CD4-positive, alpha-beta T cell treated with Interferon alpha-2 for 1 hour (primary cell): ENCODE results near the gene GNG7.
"Not testable (repeated sequence)": the region's sequence is repeated elsewhere in the genome, so short reads cannot be mapped to it uniquely, and the experiment has no call there.

ENCODE experiments used
- DNase-seq, 2 donors: peaks; one replicate each; pipeline ENCODE4 v3.0.0-alpha.2; 2020 to 2022

Gene GNG7

GRCh38 chr19:2726160-2726855, 23.8 kb upstream of the GNG7 start:
- no peak for DNase-seq

- no peak for DNase-seq
These were observed 21.7 kb upstream of the GNG7 start for GRCh38 chr19:2724148-2724557.

GRCh38 chr19:2723747-2724146, 21.3 kb upstream of the GNG7 start:
- no peak for DNase-seq

GRCh38 chr19:2723345-2723715, 20.8 kb upstream of the GNG7 start:
- DNase-seq, result no peak

GRCh38 chr19:2722541-2723344, 20.2 kb upstream of the GNG7 start:
- DNase-seq, result no peak

GRCh38 chr19:2721570-2722540, 19.4 kb upstream of the GNG7 start:
- no peak for DNase-seq

GRCh38 chr19:2720777-2721569, 18.5 kb upstream of the GNG7 start, which contains the start of gene DIRAS1:
Gene DIRAS1, minus strand, starts transcription at chr19:2721372. Its CDS starts 3,566 bp downstream, at chr19:2717806.
- DNase-seq, result no peak

GRCh38 chr19:2719920-2720776, 17.7 kb upstream of the GNG7 start:
- no peak for DNase-seq

- DNase-seq, result no peak
These were observed 16.8 kb upstream of the GNG7 start for GRCh38 chr19:2719232-2719735.

- DNase-seq, result no peak
These were observed 15.4 kb upstream of the GNG7 start for GRCh38 chr19:2717638-2718541.

- no peak for DNase-seq
These were observed 14.5 kb upstream of the GNG7 start for GRCh38 chr19:2716722-2717637.

- no peak for DNase-seq
These were observed 13.8 kb upstream of the GNG7 start for GRCh38 chr19:2716275-2716650.

- DNase-seq, result no peak
These were observed 13.2 kb upstream of the GNG7 start for GRCh38 chr19:2715470-2716274.

- DNase-seq, result no peak
These were observed 12.2 kb upstream of the GNG7 start for GRCh38 chr19:2714531-2715269.

GRCh38 chr19:2714102-2714501, 11.6 kb upstream of the GNG7 start:
- not testable (repeated sequence) for DNase-seq

- not testable (repeated sequence) for DNase-seq
These were observed 10.7 kb upstream of the GNG7 start for GRCh38 chr19:2713170-2713569.

GRCh38 chr19:2711875-2712205, 9.3 kb upstream of the GNG7 start:
- no peak for DNase-seq
